ENCODE results near the gene G3BP1.
"Not testable (repeated sequence)": the region's sequence is repeated elsewhere in the genome, so short reads cannot be mapped to it uniquely, and the experiment has no call there.

The G3BP1 gene

GRCh38 chr5:151798674-151799073, 26.9 kb downstream of the G3BP1 start:
- DNase-seq (ENCODE audit: low read depth), result no peak

DNA sequence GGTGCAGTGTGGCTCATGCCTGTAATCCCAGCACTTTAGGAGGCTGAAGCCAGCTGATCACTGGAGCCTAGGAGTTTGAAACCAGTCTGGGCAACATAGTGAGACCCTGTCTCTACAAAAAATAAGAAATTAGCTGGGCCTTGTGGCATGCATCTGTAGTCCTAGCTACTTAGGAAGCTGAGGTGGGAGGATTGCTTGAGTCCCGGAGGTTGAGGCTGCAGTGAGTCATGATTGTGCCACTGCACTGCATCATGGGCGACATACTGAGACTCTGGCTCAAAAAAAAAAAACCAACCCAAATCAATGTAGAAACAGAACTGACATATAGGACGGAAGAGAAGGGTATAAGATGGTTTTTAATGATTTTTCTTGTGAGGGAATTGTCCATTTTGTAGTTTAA, 27.7 kb downstream of the G3BP1 start:
- DNase-seq (ENCODE audit: low read depth), result peak; percentile 71

DNA sequence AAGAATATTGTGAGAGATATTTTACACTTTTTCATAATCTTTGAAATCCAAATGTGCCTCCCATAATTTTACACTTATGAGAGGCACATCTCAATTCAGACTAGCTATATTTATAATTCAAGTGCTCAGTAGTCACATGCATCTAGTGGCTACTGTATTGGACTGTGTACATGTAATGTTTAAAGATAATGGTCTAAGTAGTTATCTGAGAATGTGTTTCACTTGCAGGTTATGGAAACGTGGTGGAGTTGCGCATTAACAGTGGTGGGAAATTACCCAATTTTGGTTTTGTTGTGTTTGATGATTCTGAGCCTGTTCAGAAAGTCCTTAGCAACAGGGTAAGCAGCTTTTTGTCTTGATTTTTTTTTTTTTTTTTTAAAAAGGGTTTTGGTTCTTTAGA, 28.8 kb downstream of the G3BP1 start:
- no peak for DNase-seq (ENCODE audit: low read depth)

DNA sequence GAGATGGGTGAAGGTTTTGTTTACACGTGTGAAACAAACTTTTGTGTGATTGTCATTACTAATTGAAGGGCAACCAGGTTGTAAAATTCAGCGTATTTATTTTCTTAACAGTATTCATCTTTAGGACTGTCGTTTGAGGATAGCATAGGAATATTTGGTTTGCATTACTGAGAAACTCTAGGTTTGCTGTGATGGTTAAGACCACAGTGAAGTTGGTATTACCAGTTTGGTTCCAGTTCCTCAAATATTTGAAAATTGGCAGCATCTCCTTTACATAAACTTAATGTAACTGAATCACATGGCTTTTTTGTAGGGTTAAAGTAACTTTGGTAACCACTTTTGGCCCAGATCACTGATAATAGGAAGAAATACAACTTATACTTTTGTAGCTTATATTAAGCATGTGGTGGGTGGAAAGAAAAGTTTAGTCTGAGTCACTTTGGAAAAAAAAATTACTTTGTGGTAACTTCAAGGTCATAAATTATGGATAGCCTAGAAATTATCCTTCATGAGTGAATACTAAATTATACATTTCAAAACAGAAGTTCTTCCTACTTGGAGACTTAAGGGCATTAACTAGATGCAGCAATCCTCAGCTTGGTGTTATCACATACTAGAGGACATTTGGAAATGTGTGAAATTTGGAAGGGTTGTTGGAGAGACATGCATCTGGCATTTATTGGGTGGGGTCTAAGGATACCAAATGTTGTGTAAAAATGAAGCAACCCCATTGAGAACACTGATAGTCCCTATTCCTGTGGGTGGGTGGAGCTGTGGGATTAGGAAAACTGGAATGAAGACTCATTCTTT, 33.9 kb downstream of the G3BP1 start:
- peak; percentile 65 for DNase-seq (ENCODE audit: low read depth)

DNA sequence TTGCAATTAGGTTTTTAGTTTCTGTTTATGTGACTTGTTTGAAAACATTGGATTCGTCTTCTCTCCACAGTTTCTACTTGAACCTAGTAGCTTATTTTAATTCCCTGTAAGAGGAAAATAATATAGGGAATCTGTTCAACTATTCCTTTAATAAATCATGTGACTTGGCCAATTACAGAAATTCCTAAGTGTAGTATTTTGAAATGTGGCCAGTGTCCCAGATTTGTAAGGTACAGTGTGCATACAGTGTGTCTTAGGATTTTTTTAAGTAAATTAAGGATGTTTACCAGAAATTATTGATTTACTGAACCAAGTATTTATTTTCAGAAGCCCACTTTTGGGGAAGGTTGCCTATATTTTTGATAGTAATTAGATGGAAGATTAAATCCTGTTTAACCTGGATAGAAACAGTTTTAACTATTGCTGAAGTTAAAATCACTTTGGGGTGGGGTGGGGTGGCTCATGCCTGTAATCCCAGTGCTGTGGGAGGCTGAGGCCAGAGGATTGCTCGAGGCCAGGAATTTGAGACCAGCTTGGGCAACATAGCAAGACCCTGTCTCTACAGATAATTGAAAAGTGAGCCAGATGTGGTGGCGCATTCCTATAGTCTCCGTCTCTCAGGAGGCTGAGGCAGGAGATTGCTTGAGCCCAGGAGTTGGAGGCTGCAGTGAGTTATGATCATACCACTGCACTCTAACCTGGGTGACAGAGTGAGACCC, 36.9 kb downstream of the G3BP1 start:
- no peak for DNase-seq (ENCODE audit: low read depth)

DNA sequence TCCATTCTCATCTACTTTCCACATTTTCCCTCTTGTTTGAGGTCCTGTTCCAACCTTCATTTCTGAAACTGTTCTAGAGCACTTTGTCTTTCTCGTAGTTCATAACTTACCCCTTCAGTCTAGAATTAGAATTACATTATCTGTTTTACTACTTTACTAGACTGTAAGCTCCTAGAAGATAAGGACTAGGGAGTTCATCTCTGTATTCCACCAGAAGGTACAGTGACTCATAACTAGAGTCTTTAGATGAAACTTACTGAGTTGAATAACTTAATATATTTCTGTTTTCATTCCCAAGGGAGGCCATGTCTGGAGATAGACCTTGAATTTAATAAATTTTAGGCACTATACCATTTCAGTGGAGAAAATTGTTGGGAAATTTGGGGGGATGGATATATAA, 38.7 kb downstream of the G3BP1 start:
- DNase-seq (ENCODE audit: low read depth), result no peak

DNA sequence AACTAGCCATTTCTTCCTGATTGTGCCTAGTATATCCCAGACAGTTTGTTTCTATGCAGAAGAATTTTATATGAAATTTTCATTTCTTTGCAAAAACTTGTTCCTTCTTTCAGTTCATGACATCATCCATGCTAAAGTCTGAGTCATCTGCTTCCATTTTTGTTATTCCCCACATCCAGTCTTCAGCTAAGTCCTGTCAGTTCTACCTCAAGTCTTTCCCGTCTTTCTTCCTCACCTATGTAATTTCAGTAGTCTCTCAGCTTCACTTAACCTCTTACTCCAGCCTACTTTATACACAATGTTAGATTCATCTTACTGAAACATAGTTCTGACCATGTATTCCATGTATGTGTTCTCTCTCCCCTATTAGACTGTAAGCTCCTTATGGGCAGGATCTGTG, 39.1 kb downstream of the G3BP1 start:
- DNase-seq (ENCODE audit: low read depth), result peak; percentile 34

GRCh38 chr5:151811593-151812321, 40.0 kb downstream of the G3BP1 start:
- peak; percentile 87 for DNase-seq (ENCODE audit: low read depth)

GRCh38 chr5:151812757-151813309, 41.1 kb downstream of the G3BP1 start:
- DNase-seq (ENCODE audit: low read depth), result peak; percentile 41

DNA sequence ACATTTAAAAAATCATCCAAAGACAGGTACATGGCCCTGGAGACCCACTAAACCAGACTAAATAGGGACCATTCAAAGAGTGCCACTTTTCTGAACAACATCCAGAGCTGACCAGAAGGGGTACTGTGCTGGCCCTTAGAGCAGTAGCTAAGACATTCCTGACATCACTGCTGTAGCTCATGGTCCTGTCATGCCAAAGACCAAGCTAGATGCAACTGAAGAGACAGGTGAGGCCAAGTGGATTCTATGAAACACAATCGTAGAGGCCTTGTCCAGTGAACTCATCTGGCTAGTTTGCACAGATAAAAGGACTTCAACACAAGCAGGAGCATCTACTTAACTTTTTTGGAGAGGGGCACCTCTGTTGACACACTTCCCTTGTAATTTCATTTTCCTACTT, 43.3 kb downstream of the G3BP1 start:
- no peak for DNase-seq (ENCODE audit: low read depth)

DNA sequence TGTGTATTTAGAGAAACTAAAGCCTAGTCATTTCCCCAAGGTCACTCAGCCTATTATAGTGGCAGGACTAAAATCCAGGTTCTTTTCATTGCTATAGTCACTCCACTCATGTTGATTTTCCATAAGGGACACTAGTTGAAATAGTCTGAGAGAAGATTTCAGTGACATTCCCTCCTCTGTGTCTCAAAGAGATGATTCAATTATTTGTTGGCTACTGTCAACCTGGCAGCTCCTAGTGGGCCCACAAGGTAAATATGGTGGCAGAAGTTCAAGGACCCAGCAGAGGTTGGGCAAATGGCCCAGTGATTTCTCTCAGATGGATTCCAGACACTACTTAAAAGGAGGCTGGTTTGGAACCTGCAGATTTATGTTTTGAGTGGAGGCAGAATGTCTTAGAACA, 48.1 kb downstream of the G3BP1 start:
- DNase-seq (ENCODE audit: low read depth), result no peak

DNA sequence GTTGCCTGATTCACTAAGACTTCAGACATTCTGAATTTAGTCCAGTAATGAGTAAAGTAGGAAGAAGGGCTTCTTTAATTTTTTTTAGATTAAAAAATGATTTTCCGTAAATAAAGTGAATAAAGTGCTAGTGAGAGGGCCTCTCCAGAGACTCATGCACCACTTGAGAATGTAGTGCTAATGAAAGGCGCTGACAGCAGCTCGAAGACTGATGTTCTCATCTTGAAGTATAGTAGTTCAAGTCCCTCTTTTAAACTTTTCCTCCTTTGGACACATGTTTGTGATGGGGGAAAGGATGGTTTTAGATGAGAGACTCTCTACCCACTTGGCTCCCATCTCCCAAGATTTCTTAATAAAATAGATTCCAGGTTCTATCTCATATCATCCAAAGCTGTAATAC, 48.5 kb downstream of the G3BP1 start:
- no peak for DNase-seq (ENCODE audit: low read depth)

DNA sequence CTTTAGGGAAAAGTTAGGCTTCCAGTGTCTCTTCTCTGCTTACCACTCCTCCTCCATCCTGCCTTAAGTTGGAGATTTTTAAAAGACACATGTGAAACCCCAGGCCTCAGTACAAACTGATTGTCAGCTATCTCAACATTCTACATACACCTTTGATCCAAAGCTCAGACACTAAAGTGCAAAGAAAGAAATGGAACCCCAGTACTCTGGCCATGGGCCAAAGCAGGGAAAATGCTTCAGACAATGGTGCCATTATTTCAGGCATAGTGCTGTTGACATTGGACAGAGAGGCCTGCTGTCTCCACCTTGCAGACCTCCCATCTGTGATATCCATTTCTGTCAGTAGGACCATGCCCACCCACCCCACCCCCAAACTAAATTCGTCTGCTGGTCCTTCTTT, 49.1 kb downstream of the G3BP1 start:
- DNase-seq (ENCODE audit: low read depth), result no peak

DNA sequence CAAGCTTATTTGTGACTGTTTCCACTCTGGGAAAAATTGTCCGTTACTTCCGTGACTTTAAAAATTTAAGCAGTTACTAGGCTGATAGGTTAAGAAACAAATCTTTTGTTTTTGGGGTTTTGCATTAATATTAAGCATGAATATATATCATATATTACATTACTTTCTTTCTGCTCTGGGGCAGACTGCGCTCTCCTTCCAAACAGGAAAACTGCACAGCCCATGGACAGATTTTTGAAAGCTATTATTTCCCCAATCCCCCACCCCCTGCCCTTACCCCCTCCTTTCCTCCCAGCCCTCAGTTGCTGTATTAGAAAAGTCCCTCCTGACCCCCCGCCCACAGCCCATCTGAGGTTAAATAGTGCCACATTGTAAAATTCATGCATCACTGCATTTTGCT, 50.4 kb downstream of the G3BP1 start:
- DNase-seq (ENCODE audit: low read depth), result no peak

DNA sequence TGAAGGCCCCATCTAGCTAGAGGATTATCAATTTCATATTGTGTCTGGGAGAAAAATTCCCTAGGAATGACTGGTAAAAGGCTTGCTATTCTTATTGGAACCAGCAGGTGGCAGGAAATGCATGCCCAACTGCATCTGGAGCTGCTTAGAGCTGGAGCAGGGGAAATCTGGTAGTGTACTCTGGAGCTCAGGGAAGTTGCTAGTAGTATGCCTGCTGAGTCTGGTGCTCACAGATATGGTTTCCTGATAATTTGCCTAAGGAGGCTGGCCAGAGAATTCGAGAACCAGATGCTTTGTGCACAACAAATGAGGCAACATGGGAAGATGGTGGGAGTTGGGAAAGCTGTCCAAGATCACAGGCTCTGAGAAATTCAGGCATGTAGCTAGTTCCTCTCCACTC, 53.7 kb downstream of the G3BP1 start:
- DNase-seq (ENCODE audit: low read depth), result peak; percentile 62

DNA sequence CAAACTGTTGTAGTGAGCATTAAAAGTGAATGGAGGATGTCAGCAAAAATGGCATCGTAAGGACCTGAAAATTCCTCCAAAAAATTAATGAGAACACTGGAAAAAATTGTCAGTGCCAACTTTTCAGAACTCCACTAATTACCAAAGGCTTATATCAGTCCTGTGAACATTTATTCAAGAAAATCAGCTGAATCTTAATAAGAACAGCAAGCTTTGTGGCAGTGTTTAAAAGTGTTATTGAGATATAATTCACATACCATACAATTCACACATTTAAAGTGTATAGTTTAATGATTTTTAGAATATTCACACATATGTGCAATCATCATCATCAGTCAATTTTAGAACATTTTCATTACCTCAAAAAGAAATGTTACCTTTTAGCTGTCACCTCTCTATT, 57.6 kb downstream of the G3BP1 start:
- no peak for DNase-seq (ENCODE audit: low read depth)

DNA sequence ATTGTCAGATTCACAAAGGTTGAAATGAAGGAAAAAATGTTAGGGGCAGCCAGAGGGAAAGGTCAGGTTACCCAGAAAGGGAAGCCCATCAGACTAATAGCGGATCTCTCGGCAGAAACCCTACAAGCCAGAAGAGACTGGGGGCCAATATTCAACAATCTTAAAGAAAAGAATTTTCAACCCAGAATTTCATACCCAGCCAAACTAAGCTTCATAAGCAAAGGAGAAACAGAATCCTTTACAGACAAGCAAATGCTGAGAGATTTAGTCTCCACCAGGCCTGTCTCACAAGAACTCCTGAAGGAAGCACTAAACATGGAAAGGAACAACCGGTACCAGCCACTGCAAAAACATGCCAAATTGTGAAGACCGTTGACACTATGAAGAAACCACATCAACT, 61.1 kb downstream of the G3BP1 start:
- DNase-seq (ENCODE audit: low read depth), result not testable (repeated sequence)

- DNase-seq (ENCODE audit: low read depth), result no peak
Measured at GRCh38 chr5:151846765-151847164, 75.0 kb downstream of the G3BP1 start.

DNA sequence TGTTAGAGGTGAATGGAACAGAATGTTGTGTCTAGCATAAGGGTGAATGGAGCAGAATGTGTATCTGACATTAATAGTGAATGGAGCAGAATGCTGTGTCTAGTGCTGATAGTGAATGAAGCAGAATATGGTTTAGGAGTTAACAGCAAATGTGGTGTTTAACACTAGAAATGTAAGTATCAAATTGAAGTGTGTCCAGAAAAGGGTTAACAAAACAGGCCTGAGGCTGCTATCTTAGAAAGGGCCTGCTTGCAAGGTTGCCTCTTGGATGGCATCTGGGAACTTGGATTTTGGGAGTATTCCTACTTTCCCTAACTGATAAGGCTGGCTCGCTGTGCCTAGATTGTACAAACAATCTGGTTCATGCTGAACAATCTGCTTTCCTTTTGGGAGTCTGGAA, 76.1 kb downstream of the G3BP1 start:
- no peak for DNase-seq (ENCODE audit: low read depth)

- DNase-seq (ENCODE audit: low read depth), result no peak
Measured at GRCh38 chr5:151855701-151856100, 83.9 kb downstream of the G3BP1 start.

DNA sequence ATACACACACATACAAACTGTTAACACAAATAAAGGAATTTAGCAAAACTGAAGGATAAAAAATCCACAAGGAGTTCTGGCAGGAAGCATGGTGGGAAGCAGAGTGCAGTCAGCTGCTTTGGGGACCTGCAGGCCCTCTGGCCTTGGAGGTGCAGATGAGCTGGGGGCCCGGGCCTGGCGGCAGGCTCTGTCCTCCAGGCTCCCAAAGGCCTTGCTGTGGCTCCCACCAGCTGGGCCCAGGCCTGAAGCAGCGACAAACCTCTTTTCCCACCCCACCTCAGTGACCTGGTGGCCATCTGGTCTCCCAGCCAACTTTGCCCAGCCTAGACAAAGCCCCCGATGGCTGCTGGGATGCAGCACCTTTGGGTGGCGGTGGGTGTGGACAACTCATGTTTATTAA, 85.1 kb downstream of the G3BP1 start:
- no peak for DNase-seq (ENCODE audit: low read depth)

DNA sequence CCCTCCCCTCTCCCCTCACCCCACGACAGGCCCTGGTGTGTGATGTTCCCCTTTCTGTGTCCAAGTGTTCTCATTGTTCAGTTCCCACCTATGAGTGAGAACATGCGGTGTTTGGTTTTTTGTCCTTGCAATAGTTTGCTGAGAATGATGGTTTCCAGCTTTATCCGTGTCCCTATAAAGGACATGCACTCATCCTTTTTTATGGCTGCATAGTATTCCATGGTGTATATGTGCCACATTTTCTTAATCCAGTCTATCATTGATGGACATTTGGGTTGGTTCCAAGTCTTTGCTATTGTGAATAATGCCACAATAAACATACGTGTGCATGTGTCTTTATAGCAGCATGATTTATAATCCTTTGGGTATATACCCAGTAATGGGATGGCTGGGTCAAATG, 89.1 kb downstream of the G3BP1 start:
- DNase-seq (ENCODE audit: low read depth), result not testable (repeated sequence)
